ENCODE results near the gene MESP2. TPM values are rescaled to one million over a fixed set of nuclear protein-coding genes. Genes with fewer than 3 reads are reported as not detected.

The MESP2 gene
- total and polyA plus RNA-seq, 9 of the 15 experiments (the other 6 are each of a cell fraction or from before 2014, with no cell fraction given), result 0.08 to 0.82 (median 0.37) TPM

- ATAC-seq (no peak), DNase-seq (ENCODE audit: extremely low read depth in 1 of 4, low spot score in 3 of 4) (no peak), FAIRE-seq (no peak)
- no peak overlapping the region for H3K27ac ChIP-seq (ENCODE audit: extremely low read depth, low read depth, low read length)
- no peaks in the 10 kb centered on the region; the same call in 1 of the 2 replicates for H4K20me1 ChIP-seq (replicated peaks; ENCODE audit: control insufficient read depth, insufficient read depth, low read length)
- no peaks in the 10 kb centered on the region for H3K36me3 ChIP-seq (ENCODE audit: control insufficient read depth, insufficient read depth, low read length)
- WGBS (ENCODE audit: insufficient coverage, low coverage, missing lambda C conversion rate), result 54% methylated on average over 3 of the region's 3 CpGs
- POLR2A ChIA-PET, result interaction anchor here (0.6 to 1.6 kb wide), 5 partner anchors 19 to 123 kb away, joined by 3 to 4 read pairs (median 3); partner anchors contain the start of gene ANPEP
- peak overlapping the region; percentile 95 for H2AFZ ChIP-seq (ENCODE audit: low read depth, low read length)
- peaks cover 13 to 26% of the 10 kb centered on the region in 2 experiments for H3K4me1 ChIP-seq (replicated peaks in 1 of 2; ENCODE audit: control insufficient read depth in 2 of 2, insufficient read depth in 2 of 2, low read length in 2 of 2)
- H3K4me2 ChIP-seq (ENCODE audit: insufficient read depth, low read length), result peak overlapping the region; percentile 84; the same call in 1 of the 2 replicates
- TF ChIP-seq CBX5 (IDR thresholded peaks at IDR 0.05; ENCODE audit: borderline replicate concordance, low read depth) (no peak), CREB5 (CRISPR knock-in tag; IDR thresholded peaks at IDR 0.05) (no peak), ARHGAP35 (IDR thresholded peaks at IDR 0.05; ENCODE audit: partially characterized antibody) (no peak), ZNF512 (tag; IDR thresholded peaks at IDR 0.05) (peak; percentile 90), NR2C2 (CRISPR knock-in tag; IDR thresholded peaks at IDR 0.05) (no peak), NR2C2 (tag; IDR thresholded peaks at IDR 0.05) (no peak)
- intact Hi-C loops (cut with micrococcal nuclease), result loop anchor here (1.0 to 5.0 kb wide), 3 partner anchors 62 to 132 kb away; partner anchors contain the start of gene AP3S2
- no TSS peak for BruUV-seq (replicated peaks)
- no peaks in the 10 kb centered on the region for H3K27me3 ChIP-seq (ENCODE audit: control insufficient read depth in 2 of 2, insufficient read depth in 2 of 2, low read length in 2 of 2)
- in situ Hi-C loops (cut with MboI), result loop anchor here (5.0 to 10.0 kb wide), 2 partner anchors 117 to 335 kb away; no protein-coding TSS in a partner anchor
- H3K9me3 ChIP-seq (replicated peaks; ENCODE audit: control insufficient read depth, insufficient read depth, low read depth, low read length), result no peaks in the 10 kb centered on the region
- CTCF ChIA-PET (ENCODE audit: low intra/inter-chr PET ratio), result interaction anchor here (0.7 to 3.6 kb wide), 3 partner anchors 115 to 214 kb away, joined by 4 to 28 read pairs (median 9); no protein-coding TSS in a partner anchor
- H3K4me3 ChIP-seq, result no peak overlapping the region
- H3K9ac ChIP-seq (ENCODE audit: insufficient read depth in 1 of 2, low read depth in 2 of 2, low read length in 2 of 2), result peak overlapping the region in 1 of 2 experiments; percentile 80; a peak in 2 of 4 replicates
- H3K79me2 ChIP-seq (ENCODE audit: control insufficient read depth, insufficient read depth, low read length), result no peaks in the 10 kb centered on the region
- H3K9me1 ChIP-seq (ENCODE audit: control insufficient read depth, insufficient read depth, low read length), result no peaks in the 10 kb centered on the region
Measured at GRCh38 chr15:89759835-89760234, 16.3 kb upstream of the MESP2 start.
